Caco-2 (cell line): ENCODE measurements around the gene AP3S1. TPM values are rescaled to one million over a fixed set of nuclear protein-coding genes. Genes with fewer than 3 reads are reported as not detected.
"Not testable (repeated sequence)": the region's sequence is repeated elsewhere in the genome, so short reads cannot be mapped to it uniquely, and the experiment has no call there.

ENCODE experiments used
- BruUV-seq: library from RNA; stranded (reverse); fragments of 400-500 nt; replicated peaks from 2 replicates; lab custom pipeline; 2021; lab: Mats Ljungman, UMichigan
- CTCF ChIA-PET: fragments of 300-600 bp; sonication (Branson Sonifier 250); formaldehyde crosslinking; loops from one replicate; lab custom pipeline; 2022; ENCODE audit warnings: antibody characterized with exemption; lab: Charles Lee
- POLR2A ChIA-PET: fragments of 300-600 bp; sonication (Branson Sonifier 250); formaldehyde crosslinking; loops from one replicate; lab custom pipeline; 2022; ENCODE audit warnings: antibody characterized with exemption; lab: Charles Lee
- DNase-seq, 2 experiments: peaks; one replicate each; pipeline versions ENCODE4 v3.0.0 to v3.0.0-alpha.2; 2020 to 2022
- H3K27me3 ChIP-seq: replicated peaks from 2 replicates; pipeline ENCODE4 v1.6.0; 2011; ENCODE audit warnings: low read length; ENCODE audit not compliant: control insufficient read depth, insufficient read depth
- H3K36me3 ChIP-seq: 2 replicates; pipeline ENCODE4 v1.5.1; 2011; ENCODE audit warnings: low read length; ENCODE audit not compliant: control insufficient read depth, insufficient read depth
- H3K4me1 ChIP-seq: fragments of 250-450 bp; sonication (Bioruptor Pico); 2 replicates; pipeline ENCODE4 v1.5.1; 2020; ENCODE audit warnings: mild to moderate bottlenecking
- H3K4me3 ChIP-seq: 2 replicates; pipeline ENCODE4 v1.5.1; 2011; ENCODE audit warnings: low read depth, mild to moderate bottlenecking, control low read depth, low read length
- H3K9me3 ChIP-seq: fragments of 250-450 bp; sonication (Bioruptor Pico); 2 replicates; pipeline ENCODE4 v1.5.1; 2020; ENCODE audit warnings: mild to moderate bottlenecking, moderate library complexity
- H3K27ac Mint-ChIP-seq: one replicate; pipeline ENCODE4 v1.8.0; 2022; ENCODE audit warnings: mixed read lengths; ENCODE audit not compliant: unreplicated experiment
- H3K27me3 Mint-ChIP-seq: one replicate; pipeline ENCODE4 v1.8.0; 2022; ENCODE audit warnings: mixed read lengths; ENCODE audit not compliant: insufficient read depth, unreplicated experiment
- H3K36me3 Mint-ChIP-seq: one replicate; pipeline ENCODE4 v1.8.0; 2022; ENCODE audit warnings: mild to moderate bottlenecking, mixed read lengths; ENCODE audit not compliant: insufficient read depth, unreplicated experiment
- H3K4me1 Mint-ChIP-seq: one replicate; pipeline ENCODE4 v1.8.0; 2022; ENCODE audit warnings: low read depth, mixed read lengths; ENCODE audit not compliant: unreplicated experiment
- H3K4me3 Mint-ChIP-seq: one replicate; pipeline ENCODE4 v1.8.0; 2022; ENCODE audit warnings: mild to moderate bottlenecking, moderate library complexity, mixed read lengths; ENCODE audit not compliant: unreplicated experiment
- H3K9me3 Mint-ChIP-seq: one replicate; pipeline ENCODE4 v1.8.0; 2022; ENCODE audit warnings: mixed read lengths; ENCODE audit not compliant: unreplicated experiment
- intact Hi-C: fragments of 100-400 bp; cut with micrococcal nuclease; formaldehyde crosslinking; loops from one replicate; pipeline ENCODE4 v1.10.0; 2022; ENCODE audit not compliant: unreplicated experiment
- total RNA-seq: library from RNA; stranded (reverse); gene quantifications from 2 replicates; pipeline ENCODE4 v1.2.3, GENCODE V29; 2022
- TF ChIP-seq, protein P1 (sequence below), 2 experiments: fragments of 200-600 bp in 1 of 2; IDR thresholded peaks; 1 replicate in 1 of 2; 2 replicates in 1 of 2; pipeline versions ENCODE4 v1.5.1 to v1.8.0; 2011 to 2022; ENCODE audit warnings: antibody characterized with exemption in 1 of 2, control low read depth in 1 of 2, inconsistent platforms in 1 of 2, low read depth in 1 of 2, low read length in 1 of 2, mild to moderate bottlenecking in 1 of 2, moderate library complexity in 1 of 2; ENCODE audit not compliant: insufficient read depth in 1 of 2, severe bottlenecking in 1 of 2, unreplicated experiment in 1 of 2

AP3S1 gene
- total RNA-seq, 1 experiment from 2014 or later: 104 TPM

GRCh38 chr5:115920171-115920725, 78.5 kb downstream of the AP3S1 start:
- intact Hi-C loops: no loop called here
- no peak for DNase-seq
- BruUV-seq: no TSS peak
- 0 out of 2 replicates have a peak, but pooled peaks cover 2% of the 10 kb centered on the region for H3K36me3 ChIP-seq
- H3K4me1 Mint-ChIP-seq: no peaks in the 10 kb centered on the region
- H3K9me3 Mint-ChIP-seq: no peaks in the 10 kb centered on the region
- H3K27ac Mint-ChIP-seq: no peak overlapping the region
- no peaks in the 10 kb centered on the region for H3K27me3 ChIP-seq
- H3K27me3 Mint-ChIP-seq: no peaks in the 10 kb centered on the region
- peaks cover 4% of the 10 kb centered on the region for H3K36me3 Mint-ChIP-seq
- POLR2A ChIA-PET: no interaction called here
- TF ChIP-seq, protein P1, sequence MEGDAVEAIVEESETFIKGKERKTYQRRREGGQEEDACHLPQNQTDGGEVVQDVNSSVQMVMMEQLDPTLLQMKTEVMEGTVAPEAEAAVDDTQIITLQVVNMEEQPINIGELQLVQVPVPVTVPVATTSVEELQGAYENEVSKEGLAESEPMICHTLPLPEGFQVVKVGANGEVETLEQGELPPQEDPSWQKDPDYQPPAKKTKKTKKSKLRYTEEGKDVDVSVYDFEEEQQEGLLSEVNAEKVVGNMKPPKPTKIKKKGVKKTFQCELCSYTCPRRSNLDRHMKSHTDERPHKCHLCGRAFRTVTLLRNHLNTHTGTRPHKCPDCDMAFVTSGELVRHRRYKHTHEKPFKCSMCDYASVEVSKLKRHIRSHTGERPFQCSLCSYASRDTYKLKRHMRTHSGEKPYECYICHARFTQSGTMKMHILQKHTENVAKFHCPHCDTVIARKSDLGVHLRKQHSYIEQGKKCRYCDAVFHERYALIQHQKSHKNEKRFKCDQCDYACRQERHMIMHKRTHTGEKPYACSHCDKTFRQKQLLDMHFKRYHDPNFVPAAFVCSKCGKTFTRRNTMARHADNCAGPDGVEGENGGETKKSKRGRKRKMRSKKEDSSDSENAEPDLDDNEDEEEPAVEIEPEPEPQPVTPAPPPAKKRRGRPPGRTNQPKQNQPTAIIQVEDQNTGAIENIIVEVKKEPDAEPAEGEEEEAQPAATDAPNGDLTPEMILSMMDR (IDR thresholded peaks at IDR 0.05; ENCODE audit: insufficient read depth in 1 of 2, low read depth in 1 of 2, low read length in 1 of 2, severe bottlenecking in 1 of 2, unreplicated experiment in 1 of 2): no peak
- no peaks in the 10 kb centered on the region for H3K4me1 ChIP-seq
- no peaks in the 10 kb centered on the region for H3K9me3 ChIP-seq
- no peak overlapping the region for H3K4me3 Mint-ChIP-seq
- CTCF ChIA-PET: no interaction called here
- no peak overlapping the region for H3K4me3 ChIP-seq

DNA sequence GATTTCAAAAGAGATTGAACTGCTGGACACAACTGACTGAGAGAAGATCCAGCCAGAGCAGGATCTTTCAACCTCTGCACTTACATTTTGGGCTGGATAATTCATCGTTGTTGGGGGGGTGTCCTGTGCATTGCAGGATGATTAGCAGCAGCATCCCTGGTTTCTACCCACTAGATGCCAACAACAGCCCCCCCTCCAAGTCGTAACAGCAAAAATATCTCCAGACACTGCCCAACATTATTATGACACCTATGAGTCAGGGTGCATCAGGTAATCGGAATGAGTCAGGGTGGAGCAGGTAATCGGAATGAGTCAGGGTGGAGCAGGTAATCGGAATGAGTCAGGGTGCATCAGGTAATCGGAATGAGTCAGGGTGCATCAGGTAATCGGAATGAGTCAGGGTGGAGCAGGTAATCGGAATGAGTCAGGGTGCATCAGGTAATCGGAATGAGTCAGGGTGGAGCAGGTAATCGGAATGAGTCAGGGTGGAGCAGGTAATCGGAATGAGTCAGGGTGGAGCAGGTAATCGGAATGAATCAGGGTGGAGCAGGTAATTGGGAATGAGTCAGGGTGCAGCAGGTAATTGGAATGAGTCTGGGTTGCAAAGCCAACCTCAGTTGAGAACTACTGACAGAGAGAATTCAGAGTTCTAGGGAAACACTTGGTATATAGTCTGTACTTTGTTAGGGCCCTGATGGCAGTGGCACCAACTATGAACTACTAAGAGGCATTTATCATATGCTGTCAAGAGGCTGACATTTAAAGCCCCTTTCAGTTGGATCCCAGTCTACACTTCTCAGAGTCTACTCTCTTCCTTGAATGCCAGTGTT, 87.1 kb downstream of the AP3S1 start:
- H3K27me3 ChIP-seq, H3K4me3 Mint-ChIP-seq, DNase-seq, H3K9me3 ChIP-seq, POLR2A ChIA-PET, H3K4me3 ChIP-seq, H3K36me3 Mint-ChIP-seq, H3K36me3 ChIP-seq, H3K27ac Mint-ChIP-seq, BruUV-seq, H3K4me1 Mint-ChIP-seq, H3K9me3 Mint-ChIP-seq, intact Hi-C loops, H3K27me3 Mint-ChIP-seq, H3K4me1 ChIP-seq, CTCF ChIA-PET: not testable (repeated sequence)

DNA sequence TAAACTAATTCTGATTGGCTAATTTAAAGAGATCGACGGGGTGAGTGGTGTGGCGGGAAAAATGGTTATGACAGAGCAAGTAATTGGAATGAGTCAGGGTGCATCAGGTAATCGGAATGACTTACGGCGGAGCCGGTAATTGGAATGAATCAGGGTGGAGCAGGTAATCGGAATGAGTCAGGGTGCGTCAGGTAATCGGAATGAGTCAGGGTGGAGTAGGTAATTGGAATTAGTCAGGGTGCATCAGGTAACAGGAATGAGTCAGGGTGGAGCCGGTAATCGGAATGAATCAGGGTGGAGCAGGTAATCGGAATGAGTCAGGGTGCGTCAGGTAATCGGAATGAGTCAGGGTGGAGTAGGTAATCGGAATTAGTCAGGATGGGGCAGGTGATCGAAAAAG, 88.4 kb downstream of the AP3S1 start:
- BruUV-seq, H3K27me3 Mint-ChIP-seq: not testable (repeated sequence)

DNA sequence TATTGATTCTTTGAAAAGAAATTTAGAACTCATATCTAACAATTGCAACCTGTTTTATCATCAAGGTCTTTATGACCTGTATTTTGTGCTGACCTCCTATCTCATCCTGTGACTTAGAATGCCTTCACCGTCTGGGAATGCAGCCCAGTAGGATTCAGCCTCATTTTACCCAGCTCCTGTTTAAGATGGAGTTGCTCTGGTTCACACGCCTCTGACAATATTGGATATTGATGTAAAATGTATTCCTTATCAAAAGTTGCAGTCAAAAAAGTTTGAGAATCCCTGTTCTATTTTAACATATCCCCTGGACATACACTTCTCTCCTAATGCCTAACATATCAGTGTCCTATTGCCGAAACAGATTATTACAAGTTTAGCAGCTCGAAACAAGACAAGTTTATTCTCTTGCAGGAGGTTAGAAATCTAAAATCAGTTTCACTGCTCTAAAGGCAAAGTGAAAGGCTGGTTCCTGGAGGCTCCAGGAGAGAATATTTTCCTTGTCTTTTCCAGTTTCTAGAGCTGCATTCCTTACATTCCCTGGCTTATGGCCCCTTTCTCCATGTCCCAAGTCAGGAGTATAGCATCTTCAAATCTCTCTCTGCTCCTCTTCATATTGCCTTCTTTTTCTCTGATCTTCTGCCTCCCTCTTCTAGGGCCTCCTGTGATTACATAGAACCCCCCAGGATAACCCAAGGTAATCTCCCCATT, 89.0 kb downstream of the AP3S1 start:
- TF ChIP-seq, protein P1 (IDR thresholded peaks at IDR 0.05; ENCODE audit: insufficient read depth in 1 of 2, low read depth in 1 of 2, low read length in 1 of 2, severe bottlenecking in 1 of 2, unreplicated experiment in 1 of 2): no peak
- CTCF ChIA-PET: no interaction called here
- Histone ChIP-seq H3K9me3 (no peaks in the 10 kb centered on the region), H3K4me3 (no peak overlapping the region), H3K27me3 (no peaks in the 10 kb centered on the region), H3K4me1 (peaks cover 8% of the 10 kb centered on the region; the same call in 1 of the 2 replicates), H3K36me3 (no peaks in the 10 kb centered on the region)
- DNase-seq: no peak
- H3K27ac Mint-ChIP-seq: no peak overlapping the region
- H3K9me3 Mint-ChIP-seq: peaks cover 9% of the 10 kb centered on the region
- intact Hi-C loops: no loop called here
- H3K27me3 Mint-ChIP-seq: no peaks in the 10 kb centered on the region
- no peak overlapping the region for H3K4me3 Mint-ChIP-seq
- no peaks in the 10 kb centered on the region for H3K36me3 Mint-ChIP-seq
- peaks cover 5% of the 10 kb centered on the region for H3K4me1 Mint-ChIP-seq
- POLR2A ChIA-PET: no interaction called here
- no TSS peak for BruUV-seq

More for the DNA sequence above, 88.4 kb downstream of the AP3S1 start:
- H3K36me3 Mint-ChIP-seq, POLR2A ChIA-PET, DNase-seq, CTCF ChIA-PET, H3K27me3 ChIP-seq, H3K27ac Mint-ChIP-seq, H3K9me3 ChIP-seq, H3K4me3 Mint-ChIP-seq, intact Hi-C loops, H3K9me3 Mint-ChIP-seq, H3K4me3 ChIP-seq, H3K4me1 Mint-ChIP-seq, H3K4me1 ChIP-seq, H3K36me3 ChIP-seq: not testable (repeated sequence)
